MG63 (cell line): ENCODE measurements around the gene FXYD3. TPM values are rescaled to one million over a fixed set of nuclear protein-coding genes. Genes with fewer than 3 reads are reported as not detected.

Source experiments
- DNase-seq: peaks from one replicate; pipeline ENCODE4 v3.0.0-alpha.2; 2020
- H3K27me3 ChIP-seq: fragments of 250-450 bp; sonication (Bioruptor Pico); 2 replicates; pipeline ENCODE4 v1.5.1; 2020; ENCODE audit warnings: mild to moderate bottlenecking, moderate library complexity
- H3K36me3 ChIP-seq: fragments of 250-450 bp; sonication (Bioruptor Pico); 2 replicates; pipeline ENCODE4 v1.5.1; 2020; ENCODE audit warnings: mild to moderate bottlenecking, moderate library complexity
- H3K4me3 ChIP-seq: fragments of 250-450 bp; sonication (Bioruptor Pico); 2 replicates; pipeline ENCODE4 v1.5.1; 2020; ENCODE audit warnings: mild to moderate bottlenecking, moderate library complexity
- H3K9me3 ChIP-seq: fragments of 250-450 bp; sonication (Bioruptor Pico); 2 replicates; pipeline ENCODE4 v1.5.1; 2020; ENCODE audit warnings: mild to moderate bottlenecking, moderate library complexity
- total RNA-seq: library from RNA; depleted of rRNA; stranded (reverse); fragments of >200 nt; shearing (Covaris generic); gene quantifications from 2 replicates; pipeline ENCODE4 v1.2.3, GENCODE V29; 2014; ENCODE audit warnings: low replicate concordance; rRNA removed

Gene FXYD3, protein sequence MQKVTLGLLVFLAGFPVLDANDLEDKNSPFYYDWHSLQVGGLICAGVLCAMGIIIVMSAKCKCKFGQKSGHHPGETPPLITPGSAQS
- total RNA-seq: not detected in 2 replicates

DNA sequence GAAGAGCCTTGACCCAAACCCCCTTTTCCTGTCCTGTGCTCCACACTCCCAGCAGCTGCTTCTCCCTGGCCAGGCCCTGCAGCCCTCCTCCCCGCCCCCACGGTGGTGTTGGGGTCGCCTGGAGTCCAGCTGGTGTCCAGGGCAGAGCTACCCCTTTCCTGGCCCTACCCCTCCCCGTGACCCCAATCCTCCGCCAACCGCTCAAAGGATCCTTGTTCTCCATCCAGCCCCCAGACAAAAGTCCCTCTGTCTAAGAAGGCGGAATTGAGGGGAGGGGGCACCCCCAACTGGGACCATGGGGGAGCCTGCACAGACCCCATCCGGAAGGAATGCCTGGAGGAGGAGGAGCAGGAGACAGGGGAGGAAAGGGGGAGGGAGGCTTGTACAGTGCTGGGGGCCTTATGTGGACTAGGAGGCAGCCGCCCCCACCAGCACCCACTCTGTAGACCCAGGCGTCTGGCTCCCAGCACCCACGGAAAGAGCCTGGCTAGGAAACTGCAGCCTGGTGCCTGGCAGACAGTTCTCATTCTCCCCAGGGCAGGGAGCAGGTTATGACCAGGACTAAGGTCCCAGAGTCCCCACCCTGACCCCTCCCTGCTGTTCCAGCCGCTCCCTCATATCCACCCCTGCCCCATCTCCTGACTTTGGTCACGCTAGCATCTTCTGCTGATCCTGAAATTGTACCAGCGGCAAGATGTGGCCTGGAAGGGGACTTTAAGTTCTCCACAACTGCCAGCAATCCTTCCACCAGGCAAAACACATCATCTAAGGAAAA is at the start of gene FXYD3:
FXYD3 (plus strand) TSS at position 647 of the 775 bp plus-strand sequence. CDS start 3,554 bp downstream, outside the sequence.
- DNase-seq: no peak
- Histone ChIP-seq H3K36me3 (no peaks in the 10 kb centered on the region), H3K4me3 (peak within 1 kb of the TSS; percentile 25), H3K27me3 (no peaks in the 10 kb centered on the region), H3K9me3 (no peaks in the 10 kb centered on the region)

DNA sequence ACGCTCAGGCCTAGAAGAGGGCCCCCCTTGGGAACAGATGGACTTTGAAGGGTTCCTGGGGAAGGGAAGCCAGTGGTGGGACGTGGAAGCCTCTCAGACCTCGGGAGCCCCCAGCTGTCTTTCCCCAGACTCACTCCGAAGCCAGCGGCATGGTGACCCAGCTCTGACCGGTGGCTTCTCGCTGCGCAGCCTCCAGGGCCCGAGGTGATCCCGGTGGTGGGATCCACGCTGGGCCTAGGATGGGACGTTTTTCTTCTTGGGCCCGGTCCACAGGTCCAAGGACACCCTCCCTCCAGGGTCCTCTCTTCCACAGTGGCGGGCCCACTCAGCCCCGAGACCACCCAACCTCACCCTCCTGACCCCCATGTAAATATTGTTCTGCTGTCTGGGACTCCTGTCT is 49.5 kb upstream of the FXYD3 start:
- Histone ChIP-seq H3K36me3 (no peaks in the 10 kb centered on the region), H3K27me3 (no peaks in the 10 kb centered on the region), H3K9me3 (peaks cover 8% of the 10 kb centered on the region; the same call in 1 of the 2 replicates), H3K4me3 (no peak overlapping the region)
- DNase-seq: no peak

DNA sequence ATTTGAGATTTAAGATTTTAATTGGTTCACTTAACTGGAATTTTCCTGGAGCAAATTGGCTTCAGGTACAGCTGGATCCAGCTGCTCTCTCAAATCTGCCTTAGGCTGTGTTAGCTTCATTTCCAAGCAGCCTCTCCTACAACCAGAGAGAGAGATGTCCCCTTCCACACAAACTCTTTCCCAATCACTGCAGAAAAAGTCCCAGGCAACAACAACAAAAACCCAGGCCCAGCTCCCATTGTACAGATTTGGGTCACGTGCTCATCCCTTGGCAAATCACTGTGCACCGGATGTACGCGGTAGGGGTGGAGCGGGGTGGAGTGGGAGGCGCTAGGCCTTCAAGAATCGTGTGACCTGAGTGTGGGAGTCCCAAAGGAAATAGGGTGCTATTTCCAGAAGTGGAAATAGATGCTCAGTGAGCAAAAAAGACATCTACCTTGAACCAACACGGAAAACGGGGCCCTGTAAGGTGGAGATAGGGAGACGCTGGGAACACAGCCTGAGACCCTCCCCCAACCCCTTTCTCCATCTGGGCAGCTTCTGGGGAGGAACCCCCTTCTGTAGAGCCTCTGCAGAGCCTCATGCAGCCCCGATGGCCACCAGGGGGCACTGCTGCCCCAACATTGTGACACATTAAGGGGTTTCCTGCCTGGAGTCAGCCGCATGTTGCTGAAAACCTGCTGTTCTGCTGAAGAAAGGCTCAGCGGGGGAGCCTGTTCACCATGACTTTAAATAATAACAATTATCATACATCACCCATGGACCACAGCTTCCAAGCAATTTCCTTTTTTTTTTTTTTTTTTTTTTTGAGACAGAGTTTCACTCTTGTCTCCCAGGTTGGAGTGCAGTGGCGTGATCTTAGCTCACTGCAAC is 48.7 kb upstream of the FXYD3 start:
- no peak overlapping the region for H3K4me3 ChIP-seq
- DNase-seq: peak; percentile 79
- H3K9me3 ChIP-seq: peaks cover 8% of the 10 kb centered on the region; the same call in 1 of the 2 replicates

DNA sequence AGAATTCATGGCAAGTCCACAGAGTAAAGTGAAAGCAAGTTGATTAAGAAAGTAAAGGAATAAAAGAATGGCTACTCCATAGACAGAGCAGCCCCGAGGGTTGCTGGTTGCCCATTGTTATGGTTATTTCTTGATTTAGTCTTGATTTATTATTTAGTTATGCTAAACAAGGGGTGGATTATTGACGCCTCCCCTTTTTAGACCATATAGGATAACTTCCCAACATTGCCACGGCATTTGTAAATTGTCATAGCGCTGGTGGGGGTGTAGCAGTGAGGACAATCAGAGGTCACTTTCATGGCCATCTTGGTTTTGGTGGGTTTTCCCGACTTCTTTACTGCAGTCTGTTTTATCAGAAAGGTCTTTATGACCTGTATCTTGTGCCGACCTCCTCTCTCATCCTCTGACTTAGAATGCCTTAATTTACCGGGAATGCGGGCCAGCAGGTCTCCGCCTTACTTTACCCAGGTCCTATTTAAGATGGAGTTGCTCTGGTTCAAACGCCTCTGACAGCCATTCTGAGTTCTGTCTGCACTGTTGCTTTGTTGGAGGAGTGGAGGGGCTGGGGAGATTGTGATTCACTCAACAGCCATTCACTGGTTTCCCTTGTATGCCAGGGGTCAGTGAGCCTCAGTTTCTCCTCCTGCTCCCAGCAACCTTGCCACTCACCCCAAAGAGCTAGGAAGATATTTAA is 46.5 kb upstream of the FXYD3 start:
- Histone ChIP-seq H3K27me3 (no peaks in the 10 kb centered on the region), H3K9me3 (peaks cover 8% of the 10 kb centered on the region; the same call in 1 of the 2 replicates), H3K4me3 (no peak overlapping the region), H3K36me3 (no peaks in the 10 kb centered on the region)
- no peak for DNase-seq

More for the DNA sequence above, 48.7 kb upstream of the FXYD3 start:
- Histone ChIP-seq H3K27me3 (no peaks in the 10 kb centered on the region), H3K36me3 (no peaks in the 10 kb centered on the region)

- Histone ChIP-seq H3K36me3 (no peaks in the 10 kb centered on the region), H3K4me3 (no peak overlapping the region), H3K9me3 (peaks cover 8% of the 10 kb centered on the region; the same call in 1 of the 2 replicates), H3K27me3 (no peaks in the 10 kb centered on the region)
- no peak for DNase-seq
These were observed 45.9 kb upstream of the FXYD3 start for GRCh38 chr19:35069696-35070095.

- no peaks in the 10 kb centered on the region for H3K36me3 ChIP-seq
- peaks cover 8% of the 10 kb centered on the region; the same call in 1 of the 2 replicates for H3K9me3 ChIP-seq
- DNase-seq: no peak
- H3K4me3 ChIP-seq: no peak overlapping the region
- H3K27me3 ChIP-seq: no peaks in the 10 kb centered on the region
These were observed 45.2 kb upstream of the FXYD3 start for GRCh38 chr19:35070471-35070870.

GRCh38 chr19:35073516-35073915 is 42.1 kb upstream of the FXYD3 start:
- peaks cover 6% of the 10 kb centered on the region; the same call in 1 of the 2 replicates for H3K9me3 ChIP-seq
- no peaks in the 10 kb centered on the region for H3K27me3 ChIP-seq
- no peak overlapping the region for H3K4me3 ChIP-seq
- DNase-seq: no peak
- H3K36me3 ChIP-seq: no peaks in the 10 kb centered on the region

GRCh38 chr19:35073941-35074340 is 41.7 kb upstream of the FXYD3 start:
- no peak for DNase-seq
- Histone ChIP-seq H3K36me3 (no peaks in the 10 kb centered on the region), H3K27me3 (no peaks in the 10 kb centered on the region)

GRCh38 chr19:35074426-35075201 is 41.0 kb upstream of the FXYD3 start:
- no peak for DNase-seq
- Histone ChIP-seq H3K36me3 (no peaks in the 10 kb centered on the region), H3K27me3 (no peaks in the 10 kb centered on the region)

More at GRCh38 chr19:35073941-35074340, 41.7 kb upstream of the FXYD3 start:
- Histone ChIP-seq H3K9me3 (peaks cover 5% of the 10 kb centered on the region; the same call in 1 of the 2 replicates), H3K4me3 (no peak overlapping the region)

GRCh38 chr19:35075202-35076025 is 40.2 kb upstream of the FXYD3 start:
- DNase-seq: no peak

More at GRCh38 chr19:35074426-35075201, 41.0 kb upstream of the FXYD3 start:
- peaks cover 5% of the 10 kb centered on the region; the same call in 1 of the 2 replicates for H3K9me3 ChIP-seq
- H3K4me3 ChIP-seq: no peak overlapping the region

DNA sequence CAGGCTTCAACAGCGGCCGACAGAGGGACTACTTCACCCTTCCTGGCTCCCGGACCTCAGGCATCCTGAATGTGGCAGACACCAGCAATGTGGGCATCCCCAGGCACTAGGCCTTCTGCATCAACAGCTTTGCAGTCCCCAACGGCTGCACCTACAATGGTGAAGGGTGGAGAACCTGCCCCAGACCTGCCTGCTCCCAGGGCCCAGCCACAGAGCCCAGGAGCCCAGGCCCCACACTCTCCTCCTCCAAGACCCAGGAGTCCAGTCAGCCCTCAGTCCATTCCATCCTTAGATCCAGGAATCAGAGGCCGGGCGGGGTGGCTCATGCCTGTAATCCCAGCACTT is 39.6 kb upstream of the FXYD3 start:
- Histone ChIP-seq H3K36me3 (no peaks in the 10 kb centered on the region), H3K4me3 (no peak overlapping the region), H3K27me3 (no peaks in the 10 kb centered on the region), H3K9me3 (no peaks in the 10 kb centered on the region; the same call in 1 of the 2 replicates)
- no peak for DNase-seq

More at GRCh38 chr19:35075202-35076025, 40.2 kb upstream of the FXYD3 start:
- Histone ChIP-seq H3K4me3 (no peak overlapping the region), H3K9me3 (peaks cover 4% of the 10 kb centered on the region; the same call in 1 of the 2 replicates), H3K36me3 (no peaks in the 10 kb centered on the region), H3K27me3 (no peaks in the 10 kb centered on the region)

DNA sequence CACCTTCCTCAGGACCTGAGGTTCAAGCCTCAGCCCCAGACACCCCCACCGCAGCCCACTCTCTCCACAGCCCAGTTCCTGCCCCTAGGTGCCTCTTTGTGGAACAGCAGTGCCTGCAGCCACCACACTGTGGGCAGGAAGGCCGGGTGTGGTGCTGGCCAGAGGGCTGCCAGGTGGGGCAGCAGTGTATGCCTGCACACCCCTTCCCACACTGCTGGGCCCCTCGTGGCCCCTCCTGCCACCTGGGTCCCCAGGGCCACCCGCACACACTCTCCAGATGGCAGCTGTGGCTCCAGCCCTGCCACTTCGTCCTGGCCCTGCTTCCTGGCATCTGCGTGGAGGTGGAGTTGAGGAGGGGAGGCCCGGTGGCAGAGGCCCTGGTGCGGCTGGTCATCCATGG is 39.0 kb upstream of the FXYD3 start:
- no peaks in the 10 kb centered on the region for H3K9me3 ChIP-seq
- no peak overlapping the region for H3K4me3 ChIP-seq
- DNase-seq: no peak

GRCh38 chr19:35077411-35078223 is 38.0 kb upstream of the FXYD3 start:
- H3K9me3 ChIP-seq: no peaks in the 10 kb centered on the region
- no peaks in the 10 kb centered on the region for H3K27me3 ChIP-seq
- no peak overlapping the region for H3K4me3 ChIP-seq
- no peak for DNase-seq
- H3K36me3 ChIP-seq: no peaks in the 10 kb centered on the region

More for the DNA sequence above, 39.0 kb upstream of the FXYD3 start:
- no peaks in the 10 kb centered on the region for H3K27me3 ChIP-seq
- H3K36me3 ChIP-seq: no peaks in the 10 kb centered on the region

GRCh38 chr19:35079826-35080225 is 35.8 kb upstream of the FXYD3 start:
- Histone ChIP-seq H3K4me3 (no peak overlapping the region), H3K27me3 (no peaks in the 10 kb centered on the region), H3K36me3 (no peaks in the 10 kb centered on the region), H3K9me3 (no peaks in the 10 kb centered on the region)
- no peak for DNase-seq
